WERI-Rb-1 (cell line): Measurements from ENCODE around the gene SEMA3G.

Experiments used
- DNase-seq: peaks from one replicate; pipeline ENCODE4 v3.0.0-alpha.2; 2020
- H3K27ac ChIP-seq: fragments of 250-450 bp; sonication (Bioruptor Pico); 2 replicates; pipeline ENCODE4 v1.5.1; 2020; ENCODE audit warnings: mild to moderate bottlenecking, moderate library complexity
- H3K27me3 ChIP-seq: fragments of 250-450 bp; sonication (Bioruptor Pico); 2 replicates; pipeline ENCODE4 v1.5.1; 2021; ENCODE audit warnings: mild to moderate bottlenecking, low read depth, moderate library complexity; ENCODE audit not compliant: insufficient read depth, severe bottlenecking
- H3K36me3 ChIP-seq: fragments of 250-450 bp; sonication (Bioruptor Pico); 2 replicates; pipeline ENCODE4 v1.5.1; 2020; ENCODE audit warnings: mild to moderate bottlenecking, moderate library complexity
- H3K4me3 ChIP-seq: 2 replicates; pipeline ENCODE4 v1.5.1; 2011; ENCODE audit warnings: low read depth, mild to moderate bottlenecking, control low read depth, low read length
- H3K9me3 ChIP-seq: fragments of 250-450 bp; sonication (Bioruptor Pico); 2 replicates; pipeline ENCODE4 v1.5.1; 2021; ENCODE audit warnings: mild to moderate bottlenecking, moderate library complexity; ENCODE audit not compliant: severe bottlenecking
- CTCF ChIP-seq: IDR thresholded peaks from 2 replicates; pipeline ENCODE4 v1.5.1; 2011; ENCODE audit warnings: low read depth, mild to moderate bottlenecking, control low read depth, inconsistent platforms, low read length

Gene SEMA3G

GRCh38 chr3:52406791-52407510 lies 38.0 kb downstream of the SEMA3G start:
- Histone ChIP-seq H3K9me3 (no peaks in the 10 kb centered on the region), H3K4me3 (no peak overlapping the region), H3K27me3 (no peaks in the 10 kb centered on the region), H3K36me3 (peaks cover 66% of the 10 kb centered on the region), H3K27ac (peak overlapping the region; percentile 28; the same call in 1 of the 2 replicates)
- DNase-seq: no peak
- TF ChIP-seq CTCF: no peak

GRCh38 chr3:52406231-52406661 lies 38.7 kb downstream of the SEMA3G start:
- Histone ChIP-seq H3K27me3 (no peaks in the 10 kb centered on the region), H3K9me3 (no peaks in the 10 kb centered on the region), H3K27ac (no peak overlapping the region), H3K4me3 (no peak overlapping the region), H3K36me3 (peaks cover 73% of the 10 kb centered on the region)
- TF ChIP-seq CTCF: no peak
- no peak for DNase-seq

GRCh38 chr3:52405601-52406110 lies 39.2 kb downstream of the SEMA3G start:
- Histone ChIP-seq H3K27ac (no peak overlapping the region), H3K27me3 (no peaks in the 10 kb centered on the region), H3K9me3 (no peaks in the 10 kb centered on the region), H3K36me3 (peaks cover 79% of the 10 kb centered on the region), H3K4me3 (no peak overlapping the region)
- no peak for TF ChIP-seq CTCF
- no peak for DNase-seq

GRCh38 chr3:52405066-52405465 lies 39.8 kb downstream of the SEMA3G start:
- DNase-seq: no peak
- Histone ChIP-seq H3K27me3 (no peaks in the 10 kb centered on the region), H3K4me3 (no peak overlapping the region), H3K36me3 (peaks cover 83% of the 10 kb centered on the region), H3K27ac (no peak overlapping the region), H3K9me3 (no peaks in the 10 kb centered on the region)
- TF ChIP-seq CTCF: no peak

GRCh38 chr3:52404391-52404790 lies 40.5 kb downstream of the SEMA3G start:
- Histone ChIP-seq H3K27ac (no peak overlapping the region), H3K4me3 (no peak overlapping the region), H3K36me3 (peaks cover 87% of the 10 kb centered on the region), H3K9me3 (no peaks in the 10 kb centered on the region), H3K27me3 (no peaks in the 10 kb centered on the region)
- DNase-seq: no peak
- no peak for TF ChIP-seq CTCF
